Activated CD8-positive, alpha-beta memory T cell treated with anti-CD3 and anti-CD28 coated beads, Interleukin-2, amount 10 ng/mL, durations not matched to agents 7 days and 5 days (primary cell): ENCODE results near the gene NCAM1. TPM values are rescaled to one million over a fixed set of nuclear protein-coding genes. Genes with fewer than 3 reads are reported as not detected.

Experiments used
- ATAC-seq: fragments of 150-1000 bp; cut with Tn5 transposase; one replicate; pipeline ENCODE4 v1.10.0; 2021; ENCODE audit warnings: moderate library complexity
- CTCF ChIA-PET: fragments of 350-600 bp; sonication (Branson Sonifier 250); formaldehyde crosslinking; loops from one replicate; lab custom pipeline; 2021; ENCODE audit warnings: antibody characterized with exemption; lab: Charles Lee
- DNase-seq: peaks from one replicate; pipeline ENCODE4 v3.0.0-alpha.2; 2020
- H3K27ac Mint-ChIP-seq: one replicate; pipeline ENCODE4 v1.8.0; 2021; ENCODE audit warnings: mild to moderate bottlenecking, mixed read lengths
- H3K27me3 Mint-ChIP-seq: one replicate; pipeline ENCODE4 v1.8.0; 2021; ENCODE audit warnings: mixed read lengths
- H3K36me3 Mint-ChIP-seq: one replicate; pipeline ENCODE4 v1.8.0; 2021; ENCODE audit warnings: mild to moderate bottlenecking, mixed read lengths
- H3K4me1 Mint-ChIP-seq: one replicate; pipeline ENCODE4 v1.8.0; 2021; ENCODE audit warnings: mixed read lengths
- H3K4me3 Mint-ChIP-seq: one replicate; pipeline ENCODE4 v1.8.0; 2021; ENCODE audit warnings: mild to moderate bottlenecking, moderate library complexity, mixed read lengths
- H3K9me3 Mint-ChIP-seq: one replicate; pipeline ENCODE4 v1.8.0; 2022; ENCODE audit warnings: low read depth, mixed read lengths
- total RNA-seq, 2 experiments: library from RNA; stranded (reverse); gene quantifications; one replicate each; pipeline ENCODE4 v1.2.3, GENCODE V29; 2021

The NCAM1 gene
- total RNA-seq, 2 experiments from 2014 or later: 1.8 to 4.1 TPM

DNA sequence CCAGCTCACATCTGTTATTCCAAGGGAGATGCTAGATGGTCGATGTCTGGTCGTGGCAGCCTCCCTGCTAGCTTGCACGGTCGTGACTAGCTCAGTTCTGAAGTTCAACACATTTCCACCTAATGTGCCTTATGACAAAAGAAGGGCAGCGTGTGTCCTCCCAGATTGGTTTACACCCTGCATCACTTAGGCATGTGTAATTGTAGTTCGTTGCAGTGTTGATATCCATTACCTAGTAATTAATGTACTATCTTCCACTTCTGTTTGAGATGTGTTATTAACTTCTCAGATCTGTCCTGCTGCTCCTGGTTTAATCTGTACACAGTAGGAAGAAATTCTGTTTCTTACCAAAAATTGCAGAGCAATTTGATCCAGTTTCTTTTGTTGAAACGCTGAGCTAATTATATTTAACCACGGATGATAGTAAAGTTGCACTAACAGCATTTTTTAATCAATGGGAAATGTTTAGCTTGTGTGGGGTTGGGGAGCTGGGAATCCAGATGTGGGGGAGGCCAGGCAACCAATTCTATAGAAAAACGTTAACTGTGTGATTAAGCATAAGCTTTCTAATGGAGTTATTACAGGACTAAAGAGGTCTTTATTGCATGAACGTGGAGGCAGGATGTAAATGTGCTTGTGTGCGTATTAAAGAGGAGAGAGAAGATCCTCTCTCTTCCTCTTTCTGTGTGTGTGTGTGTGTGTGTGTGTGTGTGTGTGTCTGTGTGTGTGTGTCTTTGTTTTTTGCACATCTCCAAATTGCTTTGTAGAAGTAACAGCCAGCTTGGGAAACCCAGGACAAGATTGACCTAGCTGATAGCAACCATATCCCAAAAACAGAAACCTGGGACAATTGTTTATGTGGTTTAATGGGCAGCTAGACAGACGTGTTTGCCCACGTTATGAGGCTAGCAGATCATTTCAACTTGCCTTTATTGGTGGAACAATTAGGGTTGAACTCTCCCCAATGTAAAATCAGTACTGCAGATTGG lies 207.4 kb downstream of the NCAM1 start:
- Mint-ChIP-seq H3K27ac (no peak overlapping the region), H3K27me3 (peaks cover 6% of the 10 kb centered on the region), H3K4me1 (no peaks in the 10 kb centered on the region), H3K4me3 (no peak overlapping the region), H3K36me3 (no peaks in the 10 kb centered on the region), H3K9me3 (no peaks in the 10 kb centered on the region)
- DNase-seq: no peak
- ATAC-seq: no peak
- CTCF ChIA-PET: interaction anchor here (0.5 kb wide), 1 partner anchor 27 kb away, joined by 3 read pairs; no protein-coding TSS in a partner anchor

DNA sequence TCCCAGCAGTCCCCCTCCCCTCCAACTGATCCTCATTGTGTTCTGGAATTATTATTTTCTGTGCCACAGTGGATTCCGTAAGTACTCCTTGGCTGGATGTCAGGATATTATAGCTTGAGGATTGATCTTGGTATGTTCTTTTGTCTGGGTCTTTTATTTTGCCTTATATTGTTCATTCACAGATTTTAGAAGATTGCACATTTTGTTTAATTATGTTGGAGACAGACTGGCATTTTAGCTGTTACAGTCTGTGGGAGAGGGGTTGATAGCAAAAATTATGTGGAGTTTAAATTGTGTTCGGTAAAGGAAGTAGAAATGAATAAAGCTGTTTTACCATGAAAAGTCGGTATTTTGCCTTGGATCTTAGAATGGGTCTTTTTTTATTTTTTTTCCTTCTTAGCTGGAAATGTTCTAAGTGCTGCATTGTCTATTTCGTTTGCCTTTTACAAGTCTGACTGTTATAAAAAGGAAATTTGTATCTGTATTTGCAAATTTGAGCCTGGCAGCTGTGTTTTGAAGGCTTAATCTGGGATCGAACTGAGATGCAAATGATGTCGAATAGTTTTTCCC lies 211.2 kb downstream of the NCAM1 start:
- no peak overlapping the region for H3K4me3 Mint-ChIP-seq
- H3K27me3 Mint-ChIP-seq: peaks cover 20% of the 10 kb centered on the region
- ATAC-seq (no peak), DNase-seq (no peak)
- H3K36me3 Mint-ChIP-seq: no peaks in the 10 kb centered on the region
- H3K27ac Mint-ChIP-seq: no peak overlapping the region
- no peaks in the 10 kb centered on the region for H3K4me1 Mint-ChIP-seq
- H3K9me3 Mint-ChIP-seq: no peaks in the 10 kb centered on the region
- CTCF ChIA-PET: no interaction called here

DNA sequence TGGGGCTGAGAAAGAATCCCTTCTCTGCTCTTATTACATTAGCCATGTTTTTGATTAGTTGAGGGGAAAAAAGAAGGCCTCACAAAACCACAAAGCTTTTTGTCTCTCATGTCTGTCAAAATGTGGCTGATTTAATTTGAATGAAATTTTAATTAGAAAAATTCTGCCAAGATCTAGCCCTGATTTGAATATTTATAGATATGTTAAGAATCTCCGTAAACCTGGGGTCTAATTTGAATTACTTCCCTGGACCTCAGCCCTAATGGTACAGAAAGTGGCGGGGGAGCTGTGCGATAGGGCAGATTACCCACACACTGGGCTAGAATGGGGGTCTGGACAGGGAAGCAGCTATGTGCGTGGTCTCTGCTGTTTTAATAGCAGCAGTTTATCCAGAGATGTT lies 211.9 kb downstream of the NCAM1 start:
- no peak overlapping the region for H3K4me3 Mint-ChIP-seq
- CTCF ChIA-PET: no interaction called here
- DNase-seq (no peak), ATAC-seq (no peak)
- H3K27ac Mint-ChIP-seq: no peak overlapping the region
- H3K4me1 Mint-ChIP-seq: no peaks in the 10 kb centered on the region
- H3K27me3 Mint-ChIP-seq: peaks cover 26% of the 10 kb centered on the region
- no peaks in the 10 kb centered on the region for H3K36me3 Mint-ChIP-seq
- no peaks in the 10 kb centered on the region for H3K9me3 Mint-ChIP-seq

DNA sequence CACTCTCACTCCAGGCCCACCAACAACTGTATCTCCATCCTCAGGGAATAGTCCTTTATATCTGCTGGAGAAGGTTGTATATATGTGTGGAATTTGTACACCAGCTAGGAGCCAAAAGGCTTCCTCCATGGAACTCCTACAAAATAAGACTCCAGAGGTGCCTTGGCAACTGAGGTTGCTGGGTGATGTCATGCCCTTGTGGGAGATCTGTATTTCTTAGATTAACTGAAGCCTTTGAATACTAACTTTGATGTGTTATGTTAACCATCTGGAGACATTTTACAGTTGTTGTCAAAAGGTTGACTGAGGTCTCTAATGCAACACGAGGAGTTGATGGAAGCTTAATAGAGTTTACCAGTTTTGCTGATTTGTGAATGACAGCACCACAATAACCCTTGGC lies 213.7 kb downstream of the NCAM1 start:
- ATAC-seq (no peak), DNase-seq (no peak)
- Mint-ChIP-seq H3K4me1 (no peaks in the 10 kb centered on the region), H3K27me3 (peaks cover 33% of the 10 kb centered on the region), H3K4me3 (no peak overlapping the region), H3K9me3 (no peaks in the 10 kb centered on the region), H3K36me3 (no peaks in the 10 kb centered on the region), H3K27ac (no peak overlapping the region)
- CTCF ChIA-PET: no interaction called here

DNA sequence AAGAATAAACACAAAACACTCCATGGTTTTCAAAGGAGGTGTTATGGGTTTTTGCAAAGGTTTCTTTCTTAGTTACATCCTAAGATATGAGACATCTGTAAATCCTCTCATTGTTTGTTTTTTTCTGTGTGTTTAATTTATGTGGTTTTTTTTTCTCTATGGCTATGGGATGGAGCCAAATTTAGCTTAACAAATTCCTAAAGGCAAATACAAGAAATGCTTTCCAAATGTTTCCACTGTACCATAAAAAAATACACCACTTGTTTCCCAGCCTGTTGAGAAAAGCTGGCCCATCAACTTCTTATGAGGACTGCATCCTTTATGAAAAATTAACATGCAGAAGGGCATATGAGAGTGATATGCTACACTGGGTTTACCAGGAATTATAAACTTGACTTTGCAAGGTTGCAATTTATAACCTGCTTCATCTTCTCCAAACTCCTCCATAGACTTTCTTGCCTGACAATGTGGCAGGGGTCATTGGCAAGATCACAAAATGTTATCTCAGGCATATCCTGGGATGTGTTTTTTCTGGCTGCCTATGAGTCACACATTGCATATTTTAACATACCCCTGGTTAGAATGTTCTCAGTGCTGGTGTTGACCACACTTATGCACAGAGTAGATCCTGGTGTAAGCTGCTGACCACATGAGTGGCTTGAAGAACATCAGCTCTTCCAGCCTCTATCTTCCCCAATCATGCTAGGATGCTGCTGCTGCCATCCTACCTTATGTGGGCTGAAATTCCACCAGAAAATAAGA lies 215.6 kb downstream of the NCAM1 start:
- Mint-ChIP-seq H3K9me3 (no peaks in the 10 kb centered on the region), H3K4me3 (no peak overlapping the region), H3K36me3 (no peaks in the 10 kb centered on the region), H3K27me3 (peaks cover 33% of the 10 kb centered on the region), H3K4me1 (no peaks in the 10 kb centered on the region), H3K27ac (no peak overlapping the region)
- ATAC-seq: no peak
- CTCF ChIA-PET: no interaction called here
- DNase-seq: no peak

DNA sequence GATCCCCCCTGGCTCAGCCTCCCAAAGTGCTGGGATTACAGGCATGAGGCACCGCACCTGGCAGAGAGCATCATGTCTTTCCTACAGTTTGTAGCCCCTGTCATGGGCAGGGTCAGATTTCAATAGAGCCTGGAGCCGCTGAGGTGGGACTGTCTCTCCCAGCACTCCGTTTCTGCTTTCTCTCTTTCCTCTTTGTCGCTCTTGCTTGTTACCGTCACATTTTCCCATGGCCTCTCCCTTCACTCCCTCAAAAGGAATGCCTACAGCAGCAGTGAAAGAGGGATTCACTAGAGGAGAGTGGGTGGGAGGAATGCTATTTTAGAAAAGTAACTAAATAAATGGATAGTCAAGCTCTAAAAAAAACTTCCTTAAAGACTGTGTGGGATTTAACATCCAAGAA lies 216.5 kb downstream of the NCAM1 start:
- H3K36me3 Mint-ChIP-seq: no peaks in the 10 kb centered on the region
- no peak overlapping the region for H3K4me3 Mint-ChIP-seq
- CTCF ChIA-PET: no interaction called here
- H3K27ac Mint-ChIP-seq: no peak overlapping the region
- DNase-seq (no peak), ATAC-seq (no peak)
- no peaks in the 10 kb centered on the region for H3K4me1 Mint-ChIP-seq
- H3K9me3 Mint-ChIP-seq: no peaks in the 10 kb centered on the region
- peaks cover 30% of the 10 kb centered on the region for H3K27me3 Mint-ChIP-seq

DNA sequence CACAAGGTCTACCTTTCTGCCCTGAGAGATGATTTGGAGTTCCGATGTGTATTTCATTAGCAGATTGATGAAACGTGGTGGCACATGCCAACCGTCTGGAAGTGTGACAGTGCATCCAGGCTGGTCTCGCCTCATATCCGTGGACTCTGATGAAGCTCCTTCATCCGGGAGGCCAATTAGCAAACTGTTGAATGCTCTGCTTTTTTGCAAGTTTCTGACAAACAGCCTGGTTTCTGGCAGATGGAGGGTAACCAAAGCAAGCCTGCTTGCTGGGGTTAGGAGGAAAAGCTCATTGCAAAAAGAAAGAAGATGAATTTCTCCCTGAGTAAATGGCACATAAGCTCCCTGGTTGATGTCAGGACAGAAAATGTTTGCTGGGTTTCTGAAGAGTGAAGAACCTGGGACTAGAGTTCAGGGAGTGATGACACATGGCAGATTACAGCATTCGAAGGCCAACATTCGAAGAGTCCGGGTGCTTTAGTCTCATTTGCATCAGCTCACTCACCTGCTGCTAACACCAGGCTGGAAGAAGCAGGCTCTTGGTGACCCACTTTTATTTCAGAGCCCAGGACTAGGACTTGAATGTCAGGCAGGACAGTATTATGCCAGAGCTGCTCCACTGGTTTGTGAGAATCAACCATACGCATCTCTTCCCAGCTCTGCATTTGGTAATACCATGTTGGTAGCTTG lies 217.3 kb downstream of the NCAM1 start:
- Mint-ChIP-seq H3K27me3 (peaks cover 30% of the 10 kb centered on the region), H3K36me3 (no peaks in the 10 kb centered on the region), H3K4me1 (no peaks in the 10 kb centered on the region), H3K4me3 (no peak overlapping the region), H3K27ac (no peak overlapping the region), H3K9me3 (no peaks in the 10 kb centered on the region)
- ATAC-seq (no peak), DNase-seq (no peak)
- CTCF ChIA-PET: no interaction called here

DNA sequence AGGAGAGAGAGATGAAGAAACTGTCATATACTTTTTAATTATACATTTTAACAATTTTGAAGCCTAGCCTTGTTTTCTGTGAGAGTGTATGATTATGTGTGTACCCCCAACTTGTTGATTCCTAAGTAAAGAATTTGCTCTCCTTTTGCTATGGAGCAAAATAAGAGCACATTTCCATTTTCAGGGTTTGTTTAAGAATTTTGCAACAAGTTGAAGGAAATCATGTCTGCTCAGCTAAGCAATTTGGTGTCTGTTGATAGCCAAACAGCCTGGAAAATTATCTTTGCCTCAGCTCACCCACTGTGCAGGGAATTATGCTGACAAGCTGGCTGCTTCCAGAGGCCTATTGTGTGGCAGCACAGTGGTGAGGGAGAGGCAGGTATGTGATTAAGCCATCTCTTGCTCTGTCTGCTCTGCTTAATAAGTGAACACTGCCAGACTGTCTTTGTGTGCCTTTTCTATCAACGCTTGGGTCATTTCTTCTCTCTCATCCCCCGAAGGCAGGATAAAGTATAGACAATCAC lies 218.0 kb downstream of the NCAM1 start:
- no peak overlapping the region for H3K4me3 Mint-ChIP-seq
- CTCF ChIA-PET: no interaction called here
- ATAC-seq (no peak), DNase-seq (no peak)
- peaks cover 30% of the 10 kb centered on the region for H3K27me3 Mint-ChIP-seq
- H3K4me1 Mint-ChIP-seq: no peaks in the 10 kb centered on the region
- H3K27ac Mint-ChIP-seq: no peak overlapping the region
- H3K36me3 Mint-ChIP-seq: no peaks in the 10 kb centered on the region
- no peaks in the 10 kb centered on the region for H3K9me3 Mint-ChIP-seq

DNA sequence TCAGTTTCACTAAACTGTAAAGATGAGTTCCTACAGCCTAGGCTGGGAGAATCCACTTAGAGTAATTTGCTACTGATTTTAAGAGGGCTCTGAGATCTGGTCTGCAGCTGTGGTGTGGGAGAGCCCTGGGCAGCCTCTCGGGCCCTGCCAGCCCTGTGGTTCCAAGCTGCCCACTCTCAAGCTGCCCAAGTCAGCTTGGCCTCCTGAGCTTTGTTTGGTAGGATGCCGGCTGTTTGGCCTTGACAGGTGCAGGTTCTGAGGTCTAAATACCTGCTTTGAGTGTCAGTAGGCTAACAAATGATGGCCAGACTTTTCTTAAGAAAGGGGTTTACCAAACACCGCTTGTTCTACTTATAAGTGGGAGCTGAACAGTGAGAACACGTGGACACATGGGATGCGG lies 219.9 kb downstream of the NCAM1 start:
- H3K4me1 Mint-ChIP-seq: no peaks in the 10 kb centered on the region
- CTCF ChIA-PET: no interaction called here
- ATAC-seq: no peak
- H3K4me3 Mint-ChIP-seq: no peak overlapping the region
- H3K36me3 Mint-ChIP-seq: no peaks in the 10 kb centered on the region
- peaks cover 24% of the 10 kb centered on the region for H3K27me3 Mint-ChIP-seq
- H3K27ac Mint-ChIP-seq: no peak overlapping the region
- no peak for DNase-seq
- no peaks in the 10 kb centered on the region for H3K9me3 Mint-ChIP-seq

DNA sequence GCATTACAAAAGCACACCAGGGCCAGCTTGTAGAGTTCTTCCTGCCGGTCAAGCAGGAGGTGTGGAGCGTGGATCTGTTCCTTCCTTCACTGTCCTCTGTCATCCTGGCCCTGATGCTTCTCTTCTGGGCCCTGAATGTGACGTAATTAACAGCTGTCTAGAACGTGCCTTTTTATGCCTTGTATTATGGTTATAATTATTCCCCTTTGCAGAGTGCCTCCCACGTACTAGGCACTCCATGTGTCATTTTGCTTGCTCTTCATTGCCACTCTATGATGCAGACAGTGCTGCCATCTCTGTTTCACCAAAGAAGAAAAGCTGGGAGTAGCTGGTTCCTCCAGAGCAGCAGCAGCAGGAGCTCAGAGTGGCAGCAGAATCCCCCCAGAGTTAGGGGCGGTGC lies 221.1 kb downstream of the NCAM1 start:
- DNase-seq (no peak), ATAC-seq (no peak)
- CTCF ChIA-PET: no interaction called here
- no peaks in the 10 kb centered on the region for H3K4me1 Mint-ChIP-seq
- H3K27ac Mint-ChIP-seq: no peak overlapping the region
- H3K4me3 Mint-ChIP-seq: no peak overlapping the region
- peaks cover 16% of the 10 kb centered on the region for H3K27me3 Mint-ChIP-seq
- no peaks in the 10 kb centered on the region for H3K9me3 Mint-ChIP-seq
- no peaks in the 10 kb centered on the region for H3K36me3 Mint-ChIP-seq

DNA sequence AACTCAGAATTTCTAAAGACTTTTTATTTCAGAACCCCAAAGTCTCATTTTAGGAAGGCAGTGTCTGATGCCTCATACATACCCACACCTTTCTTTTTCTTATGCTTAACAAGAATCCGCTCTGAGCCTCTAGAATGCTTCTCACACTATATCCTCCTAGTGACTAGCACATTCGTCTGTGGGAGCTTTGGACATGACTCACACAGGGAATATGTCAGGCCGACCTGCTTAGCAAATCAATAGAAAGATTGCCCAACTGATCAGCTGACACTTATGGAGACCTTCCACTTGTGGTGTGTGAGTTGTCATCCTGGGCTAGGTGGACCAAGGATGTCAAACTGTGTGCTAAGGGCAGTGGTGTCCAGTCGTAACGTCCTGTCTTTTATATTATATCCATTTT lies 223.3 kb downstream of the NCAM1 start:
- no peaks in the 10 kb centered on the region for H3K4me1 Mint-ChIP-seq
- H3K4me3 Mint-ChIP-seq: no peak overlapping the region
- H3K27me3 Mint-ChIP-seq: peaks cover 13% of the 10 kb centered on the region
- H3K36me3 Mint-ChIP-seq: no peaks in the 10 kb centered on the region
- CTCF ChIA-PET: no interaction called here
- H3K9me3 Mint-ChIP-seq: no peaks in the 10 kb centered on the region
- no peak overlapping the region for H3K27ac Mint-ChIP-seq
- no peak for ATAC-seq
- DNase-seq: no peak

DNA sequence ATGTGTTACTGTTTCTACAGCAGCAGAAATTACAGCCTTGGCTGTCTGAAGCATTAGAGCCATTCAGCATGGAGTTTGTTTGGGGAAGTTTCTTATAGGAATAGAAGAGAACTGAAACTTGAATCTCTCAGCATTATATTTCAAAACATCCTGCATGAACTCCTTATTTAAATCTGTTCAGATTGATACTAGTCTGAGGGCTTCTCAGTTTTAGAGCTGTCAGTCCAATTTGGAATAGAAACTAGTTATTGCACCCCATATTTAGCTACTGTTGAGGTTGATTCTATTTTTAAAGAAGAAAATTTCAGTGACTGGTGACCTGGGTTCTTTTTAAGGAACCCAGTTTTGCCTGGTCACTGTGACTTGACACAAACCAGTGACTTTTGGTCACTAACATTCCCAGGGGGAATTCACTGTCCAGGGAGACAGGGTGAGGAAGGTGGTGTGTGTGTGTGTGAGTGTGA lies 227.2 kb downstream of the NCAM1 start:
- H3K36me3 Mint-ChIP-seq: no peaks in the 10 kb centered on the region
- DNase-seq (no peak), ATAC-seq (no peak)
- H3K9me3 Mint-ChIP-seq: no peaks in the 10 kb centered on the region
- peaks cover 25% of the 10 kb centered on the region for H3K27me3 Mint-ChIP-seq
- no peaks in the 10 kb centered on the region for H3K4me1 Mint-ChIP-seq
- no peak overlapping the region for H3K27ac Mint-ChIP-seq
- no peak overlapping the region for H3K4me3 Mint-ChIP-seq
- CTCF ChIA-PET: no interaction called here
